ENCODE results near the gene ZNF436.
"Not testable (repeated sequence)": the region's sequence is repeated elsewhere in the genome, so short reads cannot be mapped to it uniquely, and the experiment has no call there.

Gene ZNF436

GRCh38 chr1:23339632-23340031 is 30.0 kb downstream of the ZNF436 start:
- H3K36me3 ChIP-seq = peaks cover 73% of the 10 kb centered on the region
- no peak for DNase-seq
- H3K27me3 ChIP-seq (ENCODE audit: insufficient read depth, low read depth, severe bottlenecking) = no peaks in the 10 kb centered on the region
- TF ChIP-seq CTCF (IDR thresholded peaks at IDR 0.05; ENCODE audit: low read depth, low read length) = no peak
- no peak overlapping the region for H3K27ac ChIP-seq
- no peaks in the 10 kb centered on the region for H3K9me3 ChIP-seq (ENCODE audit: severe bottlenecking)
- no peak overlapping the region for H3K4me3 ChIP-seq (ENCODE audit: low read depth, low read length)

GRCh38 chr1:23337869-23338268 is 31.8 kb downstream of the ZNF436 start:
- no peaks in the 10 kb centered on the region for H3K9me3 ChIP-seq (ENCODE audit: severe bottlenecking)
- no peak for DNase-seq
- H3K4me3 ChIP-seq (ENCODE audit: low read depth, low read length) = no peak overlapping the region
- TF ChIP-seq CTCF (IDR thresholded peaks at IDR 0.05; ENCODE audit: low read depth, low read length) = no peak
- no peak overlapping the region for H3K27ac ChIP-seq
- no peaks in the 10 kb centered on the region for H3K27me3 ChIP-seq (ENCODE audit: insufficient read depth, low read depth, severe bottlenecking)
- H3K36me3 ChIP-seq = peaks cover 85% of the 10 kb centered on the region

GRCh38 chr1:23331713-23332112 is 37.9 kb downstream of the ZNF436 start:
- no peak for DNase-seq
- Histone ChIP-seq H3K9me3 (ENCODE audit: severe bottlenecking) (no peaks in the 10 kb centered on the region), H3K27ac (no peak overlapping the region), H3K27me3 (ENCODE audit: insufficient read depth, low read depth, severe bottlenecking) (no peaks in the 10 kb centered on the region), H3K4me3 (ENCODE audit: low read depth, low read length) (no peak overlapping the region), H3K36me3 (peaks cover 98% of the 10 kb centered on the region)
- no peak for TF ChIP-seq CTCF (IDR thresholded peaks at IDR 0.05; ENCODE audit: low read depth, low read length)

DNA sequence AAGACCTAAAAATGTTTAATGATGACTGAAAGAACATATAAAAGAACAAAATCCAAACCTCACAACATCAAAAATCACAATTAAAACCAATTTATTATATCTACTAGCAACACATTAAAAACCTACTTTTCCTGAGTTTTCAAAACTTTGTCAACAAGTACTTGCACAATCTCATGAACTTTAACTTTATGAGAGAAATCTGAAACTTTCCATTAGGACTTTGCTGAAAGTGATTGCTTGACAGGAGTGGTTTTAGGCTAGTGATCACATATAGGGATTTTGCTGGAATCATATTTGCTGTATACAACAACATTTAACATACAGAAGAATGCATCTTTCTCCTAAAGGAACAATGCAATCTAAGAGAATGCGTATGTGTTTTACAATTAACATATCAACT is 38.8 kb downstream of the ZNF436 start:
- Histone ChIP-seq H3K36me3 (peaks cover 98% of the 10 kb centered on the region), H3K27me3 (ENCODE audit: insufficient read depth, low read depth, severe bottlenecking) (no peaks in the 10 kb centered on the region), H3K9me3 (ENCODE audit: severe bottlenecking) (no peaks in the 10 kb centered on the region), H3K4me3 (ENCODE audit: low read depth, low read length) (no peak overlapping the region), H3K27ac (no peak overlapping the region)
- no peak for DNase-seq
- no peak for TF ChIP-seq CTCF (IDR thresholded peaks at IDR 0.05; ENCODE audit: low read depth, low read length)

DNA sequence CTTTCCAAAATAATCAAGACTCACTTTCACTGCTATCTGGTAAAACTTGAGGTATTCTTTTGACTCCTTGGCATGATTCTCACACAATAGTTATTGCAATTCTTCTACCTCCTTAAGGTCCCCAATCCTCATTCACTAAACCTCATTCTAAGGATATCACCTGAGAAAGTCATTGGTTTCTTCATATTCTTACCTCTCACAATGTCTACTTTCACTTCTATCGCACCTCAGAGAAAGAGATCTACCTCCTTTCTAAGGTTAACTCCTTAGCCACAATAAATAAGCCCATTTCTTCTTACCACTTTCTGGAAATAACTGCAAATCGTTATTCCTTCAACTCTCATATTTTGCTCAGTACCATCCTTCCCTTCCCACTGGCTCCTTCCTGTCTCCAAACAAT is 44.2 kb downstream of the ZNF436 start:
- Histone ChIP-seq H3K4me3 (ENCODE audit: low read depth, low read length) (no peak overlapping the region), H3K27ac (no peak overlapping the region), H3K27me3 (ENCODE audit: insufficient read depth, low read depth, severe bottlenecking) (no peaks in the 10 kb centered on the region), H3K9me3 (ENCODE audit: severe bottlenecking) (no peaks in the 10 kb centered on the region), H3K36me3 (peaks cover 96% of the 10 kb centered on the region)
- TF ChIP-seq CTCF (IDR thresholded peaks at IDR 0.05; ENCODE audit: low read depth, low read length) = no peak
- DNase-seq = no peak

DNA sequence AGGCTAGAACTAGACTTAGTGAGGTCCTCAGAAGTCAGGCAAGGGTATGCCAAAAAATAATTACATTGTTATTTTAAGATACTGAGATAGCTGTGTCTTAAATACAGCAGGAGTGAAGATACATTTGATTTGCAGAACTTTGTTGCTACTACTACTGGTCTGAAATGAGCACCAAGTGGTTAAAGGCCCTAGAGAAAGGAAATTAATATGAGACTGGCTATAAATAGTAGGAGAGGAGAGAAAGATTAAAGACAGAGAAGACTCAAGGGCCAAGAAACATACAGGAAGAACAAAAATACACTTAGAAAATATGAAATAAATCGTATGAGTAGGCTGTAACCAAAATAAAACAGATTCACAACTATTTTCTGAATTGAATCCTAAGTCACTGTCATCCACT is 46.9 kb downstream of the ZNF436 start:
- H3K9me3 ChIP-seq (ENCODE audit: severe bottlenecking) = no peaks in the 10 kb centered on the region
- no peak overlapping the region for H3K4me3 ChIP-seq (ENCODE audit: low read depth, low read length)
- DNase-seq = no peak
- peaks cover 96% of the 10 kb centered on the region for H3K36me3 ChIP-seq
- H3K27ac ChIP-seq = no peak overlapping the region
- no peaks in the 10 kb centered on the region for H3K27me3 ChIP-seq (ENCODE audit: insufficient read depth, low read depth, severe bottlenecking)
- no peak for TF ChIP-seq CTCF (IDR thresholded peaks at IDR 0.05; ENCODE audit: low read depth, low read length)

DNA sequence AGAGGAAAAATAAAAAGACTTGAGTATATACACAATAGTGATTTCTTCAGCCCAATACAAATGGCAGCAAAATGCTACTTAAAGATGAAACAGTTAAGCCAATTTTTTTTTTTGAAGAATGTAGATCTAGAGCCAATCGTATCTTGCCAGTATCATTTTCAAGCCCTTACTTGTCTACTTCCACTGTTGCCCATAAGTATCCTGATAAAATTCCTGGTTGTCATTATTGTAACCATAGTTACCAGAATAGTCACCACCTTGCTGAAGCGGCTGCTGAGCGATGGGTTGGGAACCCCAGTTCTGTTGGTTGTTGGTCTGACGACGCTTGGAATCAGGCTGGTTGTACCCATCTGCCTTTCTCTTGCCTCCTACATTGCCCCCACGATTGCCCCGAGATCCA is 59.4 kb downstream of the ZNF436 start:
- peaks cover 93% of the 10 kb centered on the region for H3K36me3 ChIP-seq
- not testable (repeated sequence) for DNase-seq; H3K27me3 ChIP-seq (ENCODE audit: insufficient read depth, low read depth, severe bottlenecking)

More for the DNA sequence above, 59.4 kb downstream of the ZNF436 start:
- not testable (repeated sequence) for H3K27ac ChIP-seq; H3K4me3 ChIP-seq (ENCODE audit: low read depth, low read length); H3K9me3 ChIP-seq (ENCODE audit: severe bottlenecking)

Data from WERI-Rb-1 (cell line).